GM23338 (cell line): ENCODE data around the gene SEC14L1. TPM values are rescaled to one million over a fixed set of nuclear protein-coding genes. Genes with fewer than 3 reads are reported as not detected.

Source experiments
- ATAC-seq: fragments of 200-7000 bp; cut with Tn5 transposase; 3 replicates; pipeline ENCODE4 v1.9.1; 2020
- DNase-seq: peaks from one replicate; pipeline ENCODE4 v3.0.0-alpha.2; 2015; ENCODE audit warnings: low spot score
- H2AFZ ChIP-seq: fragments of 200-600 bp; sonication (generic); 2 replicates; pipeline ENCODE4 v1.8.0; 2016; ENCODE audit warnings: antibody characterized with exemption, mild to moderate bottlenecking, moderate library complexity
- H3F3A ChIP-seq: fragments of 200-600 bp; sonication (generic); replicated peaks from 2 replicates; pipeline ENCODE4 v1.8.0; 2017; ENCODE audit warnings: antibody characterized with exemption, mixed run types, low read depth
- H3K27ac ChIP-seq: fragments of 200-600 bp; sonication (generic); 2 replicates; pipeline ENCODE4 v1.6.1; 2016; ENCODE audit warnings: low read depth
- H3K27me3 ChIP-seq: fragments of 200-600 bp; sonication (generic); 2 replicates; pipeline ENCODE4 v1.8.0; 2016; ENCODE audit warnings: mild to moderate bottlenecking, mixed run types, moderate library complexity; ENCODE audit not compliant: insufficient read depth
- H3K36me3 ChIP-seq: fragments of 200-600 bp; sonication (generic); 2 replicates; pipeline ENCODE4 v1.8.0; 2016; ENCODE audit warnings: mild to moderate bottlenecking; ENCODE audit not compliant: insufficient read depth
- H3K4me1 ChIP-seq: fragments of 200-600 bp; sonication (generic); 2 replicates; pipeline ENCODE4 v1.8.0; 2016; ENCODE audit warnings: mild to moderate bottlenecking, moderate library complexity; ENCODE audit not compliant: insufficient read depth
- H3K4me2 ChIP-seq: fragments of 200-600 bp; sonication (generic); 2 replicates; pipeline ENCODE4 v1.7.1; 2017; ENCODE audit warnings: mixed run types
- H3K4me3 ChIP-seq: fragments of 200-600 bp; sonication (generic); 2 replicates; pipeline ENCODE4 v1.6.1; 2016; ENCODE audit warnings: mixed run types
- H3K79me2 ChIP-seq: fragments of 200-600 bp; sonication (generic); replicated peaks from 2 replicates; pipeline ENCODE4 v1.8.0; 2017; ENCODE audit warnings: mild to moderate bottlenecking; ENCODE audit not compliant: insufficient read depth
- H3K9me2 ChIP-seq: fragments of 200-600 bp; sonication (generic); 2 replicates; pipeline ENCODE4 v1.8.0; 2017; ENCODE audit not compliant: insufficient read depth
- H4K20me1 ChIP-seq: fragments of 200-600 bp; sonication (generic); replicated peaks from 2 replicates; pipeline ENCODE4 v1.8.0; 2017; ENCODE audit warnings: mild to moderate bottlenecking; ENCODE audit not compliant: insufficient read depth
- H3K27ac Mint-ChIP-seq: 2 replicates; pipeline ENCODE4 v1.8.0; 2020; ENCODE audit warnings: inconsistent platforms, mild to moderate bottlenecking, moderate library complexity, mixed read lengths
- H3K27me3 Mint-ChIP-seq: 3 replicates; pipeline ENCODE4 v1.8.0; 2022; ENCODE audit warnings: low read depth, mild to moderate bottlenecking, moderate library complexity, mixed read lengths, inconsistent platforms; ENCODE audit not compliant: insufficient read depth, poor library complexity
- H3K36me3 Mint-ChIP-seq: 3 replicates; pipeline ENCODE4 v1.8.0; 2021; ENCODE audit warnings: low read depth, mild to moderate bottlenecking, inconsistent platforms, moderate library complexity, mixed read lengths
- H3K4me1 Mint-ChIP-seq: 3 replicates; pipeline ENCODE4 v1.8.0; 2020; ENCODE audit warnings: mild to moderate bottlenecking, inconsistent platforms, mixed read lengths
- H3K4me3 Mint-ChIP-seq: 3 replicates; pipeline ENCODE4 v1.8.0; 2021; ENCODE audit warnings: moderate library complexity, mild to moderate bottlenecking, inconsistent platforms, mixed read lengths
- H3K9me3 Mint-ChIP-seq: 3 replicates; pipeline ENCODE4 v1.8.0; 2020; ENCODE audit warnings: moderate library complexity, mild to moderate bottlenecking, inconsistent platforms, mixed read lengths
- CREB1 ChIP-seq: fragments of 250-450 bp; sonication (Bioruptor Pico); IDR thresholded peaks from 2 replicates; pipeline ENCODE4 v1.5.0; 2020; ENCODE audit warnings: low read depth, mild to moderate bottlenecking, moderate library complexity
- ETS1 ChIP-seq: IDR thresholded peaks from 2 replicates; pipeline ENCODE4 v1.6.1; 2016; ENCODE audit warnings: antibody characterized with exemption
- EZH2 ChIP-seq: fragments of 200-600 bp; sonication (generic); IDR thresholded peaks from one replicate; pipeline ENCODE4 v1.8.0; 2017; ENCODE audit warnings: antibody characterized with exemption, mild to moderate bottlenecking, low read depth; ENCODE audit not compliant: unreplicated experiment
- EZH2phosphoT487 ChIP-seq: fragments of 200-600 bp; sonication (generic); IDR thresholded peaks from one replicate; pipeline ENCODE4 v1.8.1; 2018; ENCODE audit warnings: antibody characterized with exemption; ENCODE audit not compliant: unreplicated experiment
- JUNB ChIP-seq: IDR thresholded peaks from one replicate; pipeline ENCODE4 v1.6.1; 2016; ENCODE audit warnings: antibody characterized with exemption; ENCODE audit not compliant: unreplicated experiment
- NANOG ChIP-seq: IDR thresholded peaks from 2 replicates; pipeline ENCODE4 v1.6.1; 2016; ENCODE audit warnings: antibody characterized with exemption, borderline replicate concordance
- POLR2AphosphoS5 ChIP-seq: IDR thresholded peaks from 2 replicates; pipeline ENCODE4 v1.6.1; 2016; ENCODE audit warnings: antibody characterized with exemption, low read depth
- STAT1 ChIP-seq: IDR thresholded peaks from one replicate; pipeline ENCODE4 v1.6.1; 2016; ENCODE audit warnings: antibody characterized with exemption; ENCODE audit not compliant: unreplicated experiment
- ZNF114 ChIP-seq: fragments of 250-450 bp; sonication (Bioruptor Pico); IDR thresholded peaks from 2 replicates; pipeline ENCODE4 v1.5.0; 2020; ENCODE audit warnings: mild to moderate bottlenecking, moderate library complexity
- ZNF331 ChIP-seq: fragments of 250-450 bp; sonication (Bioruptor Pico); IDR thresholded peaks from 2 replicates; pipeline ENCODE4 v1.5.0; 2020; ENCODE audit warnings: low read depth, mild to moderate bottlenecking, moderate library complexity
- ZNF462 ChIP-seq: fragments of 250-450 bp; sonication (Bioruptor Pico); IDR thresholded peaks from 2 replicates; pipeline ENCODE4 v1.5.0; 2020; ENCODE audit warnings: mild to moderate bottlenecking, moderate library complexity
- polyA plus RNA-seq: library from polyadenylated mRNA; unstranded; fragments of >200 nt; fragmentation: Nextera tagmentation; extraction: Ambion mirVana; gene quantifications from 2 replicates; pipeline ENCODE4 v1.2.1, GENCODE V29; 2016
- total RNA-seq: library from RNA; depleted of rRNA; stranded (reverse); fragments of >200 nt; shearing (Covaris generic); gene quantifications from 2 replicates; pipeline ENCODE4 v1.2.3, GENCODE V29; 2014
- TF ChIP-seq, protein P1 (sequence below): IDR thresholded peaks from one replicate; pipeline ENCODE4 v1.6.1; 2018; ENCODE audit warnings: antibody characterized with exemption; ENCODE audit not compliant: unreplicated experiment
- TF ChIP-seq, protein P2 (sequence below), 2 experiments: fragments of 200-600 bp in 1 of 2; sonication (generic) in 1 of 2; conservative IDR thresholded peaks; 2 replicates each; pipeline versions ENCODE4 v1.5.1 to v1.6.1; 2016 to 2017; ENCODE audit warnings: antibody characterized with exemption in 2 of 2, low read depth in 2 of 2, mild to moderate bottlenecking in 2 of 2, moderate library complexity in 1 of 2

SEC14L1 gene
- total and polyA plus RNA-seq, 2 experiments from 2014 or later, result 26.8 to 54.8 TPM

DNA sequence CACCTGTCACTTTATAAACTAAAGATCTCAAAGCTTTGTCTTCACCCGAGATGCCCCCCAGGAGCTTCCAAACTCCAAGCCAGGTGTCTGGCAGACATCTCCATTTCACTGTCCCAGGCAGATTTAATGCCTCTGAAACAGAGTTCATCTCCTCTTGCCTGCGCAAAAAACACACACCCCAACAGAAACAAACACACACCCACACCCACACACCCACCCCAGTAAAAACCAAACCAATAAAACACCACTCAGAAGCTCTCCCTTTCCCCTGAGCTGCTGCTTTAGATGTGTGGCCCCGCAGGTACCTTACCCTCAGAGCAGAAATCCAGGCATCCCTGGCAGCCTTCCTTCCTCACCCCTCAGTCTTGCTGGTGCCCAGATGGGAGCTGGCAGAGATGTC lies 14.4 kb downstream of the SEC14L1 start:
- H3K27ac Mint-ChIP-seq, result peak overlapping the region; percentile 23; the same call in 1 of the 2 replicates
- H3K36me3 Mint-ChIP-seq, result no peaks in the 10 kb centered on the region
- no peak for TF ChIP-seq ZNF331 (CRISPR knock-in tag)
- no peak for TF ChIP-seq EZH2phosphoT487
- TF ChIP-seq JUNB, result no peak
- TF ChIP-seq POLR2AphosphoS5, result no peak
- TF ChIP-seq EZH2, result no peak
- TF ChIP-seq STAT1, result no peak
- no peak for TF ChIP-seq ZNF114 (CRISPR knock-in tag)
- TF ChIP-seq, protein P1, sequence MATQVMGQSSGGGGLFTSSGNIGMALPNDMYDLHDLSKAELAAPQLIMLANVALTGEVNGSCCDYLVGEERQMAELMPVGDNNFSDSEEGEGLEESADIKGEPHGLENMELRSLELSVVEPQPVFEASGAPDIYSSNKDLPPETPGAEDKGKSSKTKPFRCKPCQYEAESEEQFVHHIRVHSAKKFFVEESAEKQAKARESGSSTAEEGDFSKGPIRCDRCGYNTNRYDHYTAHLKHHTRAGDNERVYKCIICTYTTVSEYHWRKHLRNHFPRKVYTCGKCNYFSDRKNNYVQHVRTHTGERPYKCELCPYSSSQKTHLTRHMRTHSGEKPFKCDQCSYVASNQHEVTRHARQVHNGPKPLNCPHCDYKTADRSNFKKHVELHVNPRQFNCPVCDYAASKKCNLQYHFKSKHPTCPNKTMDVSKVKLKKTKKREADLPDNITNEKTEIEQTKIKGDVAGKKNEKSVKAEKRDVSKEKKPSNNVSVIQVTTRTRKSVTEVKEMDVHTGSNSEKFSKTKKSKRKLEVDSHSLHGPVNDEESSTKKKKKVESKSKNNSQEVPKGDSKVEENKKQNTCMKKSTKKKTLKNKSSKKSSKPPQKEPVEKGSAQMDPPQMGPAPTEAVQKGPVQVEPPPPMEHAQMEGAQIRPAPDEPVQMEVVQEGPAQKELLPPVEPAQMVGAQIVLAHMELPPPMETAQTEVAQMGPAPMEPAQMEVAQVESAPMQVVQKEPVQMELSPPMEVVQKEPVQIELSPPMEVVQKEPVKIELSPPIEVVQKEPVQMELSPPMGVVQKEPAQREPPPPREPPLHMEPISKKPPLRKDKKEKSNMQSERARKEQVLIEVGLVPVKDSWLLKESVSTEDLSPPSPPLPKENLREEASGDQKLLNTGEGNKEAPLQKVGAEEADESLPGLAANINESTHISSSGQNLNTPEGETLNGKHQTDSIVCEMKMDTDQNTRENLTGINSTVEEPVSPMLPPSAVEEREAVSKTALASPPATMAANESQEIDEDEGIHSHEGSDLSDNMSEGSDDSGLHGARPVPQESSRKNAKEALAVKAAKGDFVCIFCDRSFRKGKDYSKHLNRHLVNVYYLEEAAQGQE, result no peak
- no peak for TF ChIP-seq ETS1
- no peak for TF ChIP-seq CREB1 (CRISPR knock-in tag)
- no peak for TF ChIP-seq NANOG
- TF ChIP-seq, protein P2, sequence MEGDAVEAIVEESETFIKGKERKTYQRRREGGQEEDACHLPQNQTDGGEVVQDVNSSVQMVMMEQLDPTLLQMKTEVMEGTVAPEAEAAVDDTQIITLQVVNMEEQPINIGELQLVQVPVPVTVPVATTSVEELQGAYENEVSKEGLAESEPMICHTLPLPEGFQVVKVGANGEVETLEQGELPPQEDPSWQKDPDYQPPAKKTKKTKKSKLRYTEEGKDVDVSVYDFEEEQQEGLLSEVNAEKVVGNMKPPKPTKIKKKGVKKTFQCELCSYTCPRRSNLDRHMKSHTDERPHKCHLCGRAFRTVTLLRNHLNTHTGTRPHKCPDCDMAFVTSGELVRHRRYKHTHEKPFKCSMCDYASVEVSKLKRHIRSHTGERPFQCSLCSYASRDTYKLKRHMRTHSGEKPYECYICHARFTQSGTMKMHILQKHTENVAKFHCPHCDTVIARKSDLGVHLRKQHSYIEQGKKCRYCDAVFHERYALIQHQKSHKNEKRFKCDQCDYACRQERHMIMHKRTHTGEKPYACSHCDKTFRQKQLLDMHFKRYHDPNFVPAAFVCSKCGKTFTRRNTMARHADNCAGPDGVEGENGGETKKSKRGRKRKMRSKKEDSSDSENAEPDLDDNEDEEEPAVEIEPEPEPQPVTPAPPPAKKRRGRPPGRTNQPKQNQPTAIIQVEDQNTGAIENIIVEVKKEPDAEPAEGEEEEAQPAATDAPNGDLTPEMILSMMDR (conservative IDR thresholded peaks at IDR 0.05; ENCODE audit: low read depth in 2 of 2), result no peak
- no peak for TF ChIP-seq ZNF462 (CRISPR knock-in tag)
- Histone ChIP-seq H3K36me3 (no peaks in the 10 kb centered on the region), H3K4me1 (peaks cover 3% of the 10 kb centered on the region; the same call in 1 of the 2 replicates), H3K27me3 (no peaks in the 10 kb centered on the region), H3K9me2 (peaks cover 9% of the 10 kb centered on the region), H4K20me1 (peaks cover 21% of the 10 kb centered on the region), H3K4me2 (no peak overlapping the region), H2AFZ (no peak overlapping the region), H3F3A (no peaks in the 10 kb centered on the region), H3K4me3 (no peak overlapping the region), H3K79me2 (peaks cover 78% of the 10 kb centered on the region), H3K27ac (no peak overlapping the region)
- no peaks in the 10 kb centered on the region for H3K9me3 Mint-ChIP-seq
- DNase-seq (no peak), ATAC-seq (no peak)
- H3K27me3 Mint-ChIP-seq, result peaks cover 3% of the 10 kb centered on the region
- H3K4me3 Mint-ChIP-seq, result no peak overlapping the region
- H3K4me1 Mint-ChIP-seq, result peaks cover 12% of the 10 kb centered on the region
